Measurements from ENCODE around the gene CSTB.

CSTB gene

DNA sequence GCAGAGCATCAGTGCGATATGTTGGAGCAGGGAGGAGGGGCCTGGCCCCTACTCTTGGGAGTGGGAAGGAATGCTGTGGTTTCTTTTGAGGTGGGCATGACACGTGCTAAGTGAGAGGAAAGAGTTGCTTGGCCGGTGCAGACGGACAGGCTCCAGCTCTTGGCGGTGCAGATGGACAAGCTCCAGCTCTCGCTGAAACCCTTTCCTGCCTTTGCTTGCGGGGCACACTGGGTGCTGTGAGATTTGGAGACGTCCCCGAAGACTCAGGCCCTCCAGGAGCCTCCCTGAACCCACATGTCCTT lies 41.2 kb downstream of the CSTB start:
- no peaks in the 10 kb centered on the region for H3K27me3 ChIP-seq (ENCODE audit: insufficient read depth, low read length)
- no peak overlapping the region for H3K4me3 ChIP-seq (ENCODE audit: low read depth, low read length)
- H2AFZ ChIP-seq (ENCODE audit: low read length, unreplicated experiment): no peak overlapping the region
- peaks cover 3% of the 10 kb centered on the region; the same call in 1 of the 2 replicates for H3K36me3 ChIP-seq (ENCODE audit: insufficient read depth, low read length)
- peaks cover 45% of the 10 kb centered on the region for H3K79me2 ChIP-seq (ENCODE audit: control insufficient read depth, insufficient read depth, low read length, unreplicated experiment)
- peaks cover 29% of the 10 kb centered on the region for H3K4me1 ChIP-seq (ENCODE audit: control insufficient read depth, insufficient read depth, low read length, unreplicated experiment)
- H3K27ac ChIP-seq (ENCODE audit: low read depth, low read length): no peak overlapping the region

- no peak overlapping the region for H3K4me3 ChIP-seq (ENCODE audit: low read depth, low read length)
- peaks cover 35% of the 10 kb centered on the region for H3K4me1 ChIP-seq (ENCODE audit: control insufficient read depth, insufficient read depth, low read length, unreplicated experiment)
- no peak overlapping the region for H3K27ac ChIP-seq (ENCODE audit: low read depth, low read length)
- H3K36me3 ChIP-seq (ENCODE audit: insufficient read depth, low read length): peaks cover 2% of the 10 kb centered on the region; the same call in 1 of the 2 replicates
- no peaks in the 10 kb centered on the region for H3K27me3 ChIP-seq (ENCODE audit: insufficient read depth, low read length)
- peaks cover 50% of the 10 kb centered on the region for H3K79me2 ChIP-seq (ENCODE audit: control insufficient read depth, insufficient read depth, low read length, unreplicated experiment)
- no peak overlapping the region for H2AFZ ChIP-seq (ENCODE audit: low read length, unreplicated experiment)
Measured at GRCh38 chr21:43734131-43734927, 41.8 kb downstream of the CSTB start.

GRCh38 chr21:43733529-43734071 lies 42.5 kb downstream of the CSTB start:
- no peak overlapping the region for H3K4me3 ChIP-seq (ENCODE audit: low read depth, low read length)
- H3K27me3 ChIP-seq (ENCODE audit: insufficient read depth, low read length): no peaks in the 10 kb centered on the region
- H3K4me1 ChIP-seq (ENCODE audit: control insufficient read depth, insufficient read depth, low read length, unreplicated experiment): peaks cover 38% of the 10 kb centered on the region
- H2AFZ ChIP-seq (ENCODE audit: low read length, unreplicated experiment): no peak overlapping the region
- no peak overlapping the region; the same call in 1 of the 2 replicates for H3K27ac ChIP-seq (ENCODE audit: low read depth, low read length)
- no peaks in the 10 kb centered on the region for H3K36me3 ChIP-seq (ENCODE audit: insufficient read depth, low read length)
- H3K79me2 ChIP-seq (ENCODE audit: control insufficient read depth, insufficient read depth, low read length, unreplicated experiment): peaks cover 54% of the 10 kb centered on the region

- peaks cover 56% of the 10 kb centered on the region for H3K79me2 ChIP-seq (ENCODE audit: control insufficient read depth, insufficient read depth, low read length, unreplicated experiment)
- no peaks in the 10 kb centered on the region for H3K27me3 ChIP-seq (ENCODE audit: insufficient read depth, low read length)
- H3K4me1 ChIP-seq (ENCODE audit: control insufficient read depth, insufficient read depth, low read length, unreplicated experiment): peaks cover 40% of the 10 kb centered on the region
- no peak overlapping the region for H2AFZ ChIP-seq (ENCODE audit: low read length, unreplicated experiment)
- H3K36me3 ChIP-seq (ENCODE audit: insufficient read depth, low read length): no peaks in the 10 kb centered on the region
- no peak overlapping the region for H3K4me3 ChIP-seq (ENCODE audit: low read depth, low read length)
- no peak overlapping the region; the same call in 1 of the 2 replicates for H3K27ac ChIP-seq (ENCODE audit: low read depth, low read length)
Measured at GRCh38 chr21:43733060-43733459, 43.0 kb downstream of the CSTB start.

GRCh38 chr21:43731891-43732711 lies 44.0 kb downstream of the CSTB start:
- Histone ChIP-seq H3K27ac (ENCODE audit: low read depth, low read length) (no peak overlapping the region), H3K79me2 (ENCODE audit: control insufficient read depth, insufficient read depth, low read length, unreplicated experiment) (peaks cover 66% of the 10 kb centered on the region)

DNA sequence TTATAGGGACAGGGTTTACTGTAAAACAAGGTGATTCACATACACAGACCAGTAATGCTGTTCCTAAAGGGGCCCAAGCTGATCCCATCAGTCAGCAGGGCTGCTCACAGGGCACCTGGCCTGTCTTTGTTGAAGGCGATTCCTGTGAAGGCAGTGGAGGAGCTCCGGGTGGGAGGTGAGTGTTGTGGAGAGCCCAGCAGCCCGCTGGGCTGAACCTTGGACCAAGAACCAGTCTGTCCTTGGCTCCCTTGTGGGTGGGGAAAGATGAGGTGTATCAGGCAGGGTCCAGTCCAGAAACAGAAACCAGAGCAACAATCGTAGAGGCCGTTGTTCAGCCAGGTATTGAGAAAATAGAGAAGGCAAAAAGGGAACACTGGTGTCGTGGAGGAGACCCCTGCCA lies 44.6 kb downstream of the CSTB start:
- H3K36me3 ChIP-seq (ENCODE audit: insufficient read depth, low read length): no peaks in the 10 kb centered on the region
- H2AFZ ChIP-seq (ENCODE audit: low read length, unreplicated experiment): no peak overlapping the region
- H3K27ac ChIP-seq (ENCODE audit: low read depth, low read length): no peak overlapping the region
- peaks cover 56% of the 10 kb centered on the region for H3K4me1 ChIP-seq (ENCODE audit: control insufficient read depth, insufficient read depth, low read length, unreplicated experiment)
- H3K27me3 ChIP-seq (ENCODE audit: insufficient read depth, low read length): no peaks in the 10 kb centered on the region
- peaks cover 72% of the 10 kb centered on the region for H3K79me2 ChIP-seq (ENCODE audit: control insufficient read depth, insufficient read depth, low read length, unreplicated experiment)
- H3K4me3 ChIP-seq (ENCODE audit: low read depth, low read length): no peak overlapping the region

More at GRCh38 chr21:43731891-43732711, 44.0 kb downstream of the CSTB start:
- Histone ChIP-seq H3K27me3 (ENCODE audit: insufficient read depth, low read length) (no peaks in the 10 kb centered on the region), H3K4me3 (ENCODE audit: low read depth, low read length) (no peak overlapping the region), H2AFZ (ENCODE audit: low read length, unreplicated experiment) (no peak overlapping the region), H3K4me1 (ENCODE audit: control insufficient read depth, insufficient read depth, low read length, unreplicated experiment) (peaks cover 50% of the 10 kb centered on the region), H3K36me3 (ENCODE audit: insufficient read depth, low read length) (no peaks in the 10 kb centered on the region)

DNA sequence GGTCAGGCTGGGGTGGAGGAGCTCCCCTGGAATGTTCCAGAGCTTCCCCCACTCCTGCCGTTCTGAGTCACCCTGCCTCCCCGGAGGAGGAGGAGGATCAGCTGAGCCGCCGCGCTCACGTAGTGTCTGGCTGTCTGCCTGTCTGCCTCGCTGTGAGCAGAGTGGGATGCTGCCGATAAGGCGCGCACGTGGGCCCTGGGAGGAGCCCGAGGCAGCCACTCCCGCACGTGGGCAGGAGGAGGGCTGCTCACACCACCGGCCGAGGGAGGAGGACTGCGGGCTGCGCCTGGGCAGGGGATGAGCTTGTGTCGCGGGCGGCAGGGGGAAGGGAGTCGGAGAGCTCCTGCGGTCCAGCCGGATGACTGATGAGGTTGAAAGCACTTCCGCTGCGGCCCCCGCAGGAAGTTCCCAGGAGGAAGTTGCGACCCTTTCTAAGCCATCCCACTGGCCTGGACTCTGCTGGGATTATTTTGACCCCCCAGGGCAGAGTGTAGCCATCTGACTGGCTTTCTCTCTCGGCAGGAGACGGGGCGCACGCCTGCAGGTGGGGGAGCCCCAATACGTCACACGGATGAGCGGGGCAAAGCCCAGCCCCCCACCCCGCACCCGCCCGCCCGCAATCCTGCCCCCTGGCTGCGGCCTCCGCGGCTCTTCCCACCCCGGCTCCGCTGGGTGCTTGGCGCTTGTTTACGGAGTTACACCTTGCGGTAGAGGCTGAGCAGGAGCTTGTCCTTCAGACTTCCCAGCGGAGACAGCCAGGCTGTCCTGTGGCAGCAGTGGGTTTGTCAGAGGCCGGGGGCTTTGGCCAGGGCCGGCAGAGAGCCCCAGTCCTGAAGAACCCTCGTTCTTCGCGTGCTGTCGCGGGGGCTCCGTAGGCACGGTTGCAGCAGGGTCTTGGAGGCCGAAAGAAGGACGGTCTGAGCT lies 47.4 kb downstream of the CSTB start:
- Histone ChIP-seq H3K27ac (ENCODE audit: low read depth, low read length) (peak overlapping the region; percentile 78), H3K79me2 (ENCODE audit: control insufficient read depth, insufficient read depth, low read length, unreplicated experiment) (peaks cover 67% of the 10 kb centered on the region), H3K4me3 (ENCODE audit: low read depth, low read length) (peak overlapping the region; percentile 82), H3K27me3 (ENCODE audit: insufficient read depth, low read length) (no peaks in the 10 kb centered on the region), H3K4me1 (ENCODE audit: control insufficient read depth, insufficient read depth, low read length, unreplicated experiment) (peaks cover 54% of the 10 kb centered on the region), H2AFZ (ENCODE audit: low read length, unreplicated experiment) (no peak overlapping the region), H3K36me3 (ENCODE audit: insufficient read depth, low read length) (no peaks in the 10 kb centered on the region)

GRCh38 chr21:43728154-43728466 lies 48.0 kb downstream of the CSTB start:
- peak overlapping the region; percentile 82 for H3K4me3 ChIP-seq (ENCODE audit: low read depth, low read length)
- H2AFZ ChIP-seq (ENCODE audit: low read length, unreplicated experiment): no peak overlapping the region
- peak overlapping the region; percentile 78 for H3K27ac ChIP-seq (ENCODE audit: low read depth, low read length)
- peaks cover 48% of the 10 kb centered on the region for H3K4me1 ChIP-seq (ENCODE audit: control insufficient read depth, insufficient read depth, low read length, unreplicated experiment)
- no peaks in the 10 kb centered on the region for H3K36me3 ChIP-seq (ENCODE audit: insufficient read depth, low read length)
- no peaks in the 10 kb centered on the region for H3K27me3 ChIP-seq (ENCODE audit: insufficient read depth, low read length)
- H3K79me2 ChIP-seq (ENCODE audit: control insufficient read depth, insufficient read depth, low read length, unreplicated experiment): peaks cover 69% of the 10 kb centered on the region

DNA sequence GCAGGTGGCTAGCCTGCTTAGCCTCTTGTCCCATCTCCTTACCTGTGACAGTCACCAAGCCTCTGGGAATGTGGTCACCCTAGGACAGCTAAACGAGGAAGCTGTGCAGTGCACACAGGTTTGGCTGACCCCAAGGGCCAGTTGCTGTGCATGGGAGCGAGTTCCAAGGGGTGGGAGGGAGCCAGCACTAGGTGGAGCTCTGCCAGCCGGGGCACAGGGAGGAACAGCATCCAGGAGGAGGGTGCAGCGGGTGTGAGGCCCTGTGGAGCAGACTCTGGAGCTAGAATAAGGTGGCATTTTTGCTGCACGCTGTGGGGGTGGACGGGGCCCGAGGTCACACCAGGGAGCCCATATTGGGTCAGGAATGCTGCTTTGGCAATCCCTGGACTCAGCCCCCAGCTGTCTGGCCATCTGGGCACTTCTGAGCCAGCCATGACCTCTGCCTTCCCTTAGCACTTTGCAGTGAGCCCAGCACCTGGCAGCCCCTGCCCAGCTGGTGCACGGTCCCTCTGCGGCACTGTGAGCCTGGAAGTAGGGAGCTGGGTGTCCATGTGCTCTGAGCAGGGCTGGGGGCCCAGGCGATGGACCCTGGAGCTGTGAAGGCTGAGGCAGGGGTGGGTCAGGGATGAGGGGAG lies 48.5 kb downstream of the CSTB start:
- Histone ChIP-seq H3K4me1 (ENCODE audit: control insufficient read depth, insufficient read depth, low read length, unreplicated experiment) (peaks cover 48% of the 10 kb centered on the region), H3K4me3 (ENCODE audit: low read depth, low read length) (peak overlapping the region; percentile 82), H3K27ac (ENCODE audit: low read depth, low read length) (peak overlapping the region; percentile 78), H3K27me3 (ENCODE audit: insufficient read depth, low read length) (no peaks in the 10 kb centered on the region), H3K79me2 (ENCODE audit: control insufficient read depth, insufficient read depth, low read length, unreplicated experiment) (peaks cover 71% of the 10 kb centered on the region), H3K36me3 (ENCODE audit: insufficient read depth, low read length) (no peaks in the 10 kb centered on the region), H2AFZ (ENCODE audit: low read length, unreplicated experiment) (no peak overlapping the region)

All from ACC112 (cell line).